ENCODE measurements around the gene NCAPD2. TPM values are rescaled to one million over a fixed set of nuclear protein-coding genes. Genes with fewer than 3 reads are reported as not detected.

Gene NCAPD2
- total and polyA plus RNA-seq, 8 donors, result 5.6 to 16.2 (median 8.5) TPM

DNA sequence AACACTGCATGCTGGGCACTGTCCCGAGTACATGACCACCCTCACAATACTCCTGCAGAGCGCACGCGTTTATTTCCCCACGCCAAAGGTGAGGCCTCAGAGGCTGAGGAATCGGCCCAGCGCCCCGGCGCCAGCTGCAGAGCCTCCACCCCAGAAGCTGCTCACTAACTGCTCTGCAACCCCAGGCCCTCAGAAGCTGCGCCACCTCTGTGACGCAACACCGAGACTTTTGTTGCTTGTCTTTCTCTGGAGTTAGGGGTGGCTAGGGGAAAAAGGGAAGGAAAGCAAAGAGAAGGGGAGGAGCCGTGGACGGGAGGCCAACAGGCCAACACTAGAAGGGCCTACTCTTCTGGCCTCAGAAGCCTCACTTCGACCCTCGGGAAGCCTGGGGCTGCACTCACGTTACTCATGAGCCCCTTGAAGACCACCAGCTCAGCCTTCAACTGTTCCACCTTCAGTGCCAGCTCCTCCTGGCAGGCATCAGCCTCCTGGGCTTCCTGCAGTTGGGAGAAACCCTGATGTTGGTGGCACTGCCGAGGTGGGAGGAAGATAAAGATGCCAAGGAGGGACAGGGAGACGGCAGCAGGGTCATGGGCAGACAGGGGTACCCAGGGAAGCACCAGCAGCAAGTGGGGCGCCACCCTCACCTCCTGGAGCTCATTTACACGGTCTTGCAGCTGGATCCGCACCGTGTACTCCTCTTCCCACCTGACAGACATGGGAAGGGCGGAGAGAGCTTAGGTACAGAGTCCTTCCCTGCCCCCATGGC is 56.6 kb downstream of the NCAPD2 start:
- intact Hi-C loops (cut with DNase I), result no loop called here
- TF ChIP-seq, protein P1, sequence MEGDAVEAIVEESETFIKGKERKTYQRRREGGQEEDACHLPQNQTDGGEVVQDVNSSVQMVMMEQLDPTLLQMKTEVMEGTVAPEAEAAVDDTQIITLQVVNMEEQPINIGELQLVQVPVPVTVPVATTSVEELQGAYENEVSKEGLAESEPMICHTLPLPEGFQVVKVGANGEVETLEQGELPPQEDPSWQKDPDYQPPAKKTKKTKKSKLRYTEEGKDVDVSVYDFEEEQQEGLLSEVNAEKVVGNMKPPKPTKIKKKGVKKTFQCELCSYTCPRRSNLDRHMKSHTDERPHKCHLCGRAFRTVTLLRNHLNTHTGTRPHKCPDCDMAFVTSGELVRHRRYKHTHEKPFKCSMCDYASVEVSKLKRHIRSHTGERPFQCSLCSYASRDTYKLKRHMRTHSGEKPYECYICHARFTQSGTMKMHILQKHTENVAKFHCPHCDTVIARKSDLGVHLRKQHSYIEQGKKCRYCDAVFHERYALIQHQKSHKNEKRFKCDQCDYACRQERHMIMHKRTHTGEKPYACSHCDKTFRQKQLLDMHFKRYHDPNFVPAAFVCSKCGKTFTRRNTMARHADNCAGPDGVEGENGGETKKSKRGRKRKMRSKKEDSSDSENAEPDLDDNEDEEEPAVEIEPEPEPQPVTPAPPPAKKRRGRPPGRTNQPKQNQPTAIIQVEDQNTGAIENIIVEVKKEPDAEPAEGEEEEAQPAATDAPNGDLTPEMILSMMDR (IDR thresholded peaks at IDR 0.05), result no peak
- WGBS, 2 donors, result 85 to 92% methylated on average over 22 to 24 of the region's 24 CpGs
- H3K27ac ChIP-seq, result peak overlapping the region in 2 of 4 donors; percentile 8 to 18
- FAIRE-seq, result no peak
- peak in 2 of 4 donors; percentile 13 to 24 for ATAC-seq
- H3K4me1 ChIP-seq, result peaks cover 0 to 17% (median 0%) of the 10 kb centered on the region in 3 donors
- H3K9me3 ChIP-seq, result no peaks in the 10 kb centered on the region
- no peaks in the 10 kb centered on the region for H3K27me3 ChIP-seq
- no peak for DNase-seq
- H3K36me3 ChIP-seq, result peaks cover 0 to 9% (median 0%) of the 10 kb centered on the region in 3 donors
- no peak overlapping the region for H3K4me3 ChIP-seq

DNA sequence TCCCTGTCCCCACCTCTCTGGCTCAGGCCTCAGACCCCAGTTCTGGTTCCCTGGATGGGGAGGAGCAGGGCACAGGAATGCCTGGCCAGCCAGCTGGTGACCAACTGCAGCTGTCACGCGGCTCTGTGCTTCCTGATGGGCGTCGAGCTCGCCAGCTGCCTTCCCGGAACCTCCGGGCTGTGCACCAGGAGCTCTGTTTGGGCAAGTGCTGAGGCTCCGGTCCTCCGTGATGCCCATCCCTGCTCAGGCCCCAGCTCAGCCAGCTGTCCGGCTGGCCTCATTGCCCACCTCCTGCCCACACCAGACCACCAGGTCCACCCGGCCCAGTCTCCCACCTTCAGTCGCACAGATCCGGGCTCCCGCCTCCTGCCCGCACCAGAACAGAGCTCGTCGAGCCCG is 57.2 kb downstream of the NCAPD2 start:
- WGBS, 2 donors, result 79 to 88% methylated on average over 16 to 18 of the region's 18 CpGs
- intact Hi-C loops (cut with DNase I), result no loop called here
- FAIRE-seq, result no peak
- Histone ChIP-seq H3K4me1 (peaks cover 0 to 17% (median 0%) of the 10 kb centered on the region in 3 donors), H3K4me3 (no peak overlapping the region), H3K9me3 (no peaks in the 10 kb centered on the region), H3K27me3 (no peaks in the 10 kb centered on the region), H3K36me3 (peaks cover 0 to 6% (median 0%) of the 10 kb centered on the region in 3 donors), H3K27ac (no peak overlapping the region)
- peak in 1 of 4 donors; percentile 15 for ATAC-seq
- TF ChIP-seq, protein P1 (IDR thresholded peaks at IDR 0.05), result no peak
- no peak for DNase-seq

DNA sequence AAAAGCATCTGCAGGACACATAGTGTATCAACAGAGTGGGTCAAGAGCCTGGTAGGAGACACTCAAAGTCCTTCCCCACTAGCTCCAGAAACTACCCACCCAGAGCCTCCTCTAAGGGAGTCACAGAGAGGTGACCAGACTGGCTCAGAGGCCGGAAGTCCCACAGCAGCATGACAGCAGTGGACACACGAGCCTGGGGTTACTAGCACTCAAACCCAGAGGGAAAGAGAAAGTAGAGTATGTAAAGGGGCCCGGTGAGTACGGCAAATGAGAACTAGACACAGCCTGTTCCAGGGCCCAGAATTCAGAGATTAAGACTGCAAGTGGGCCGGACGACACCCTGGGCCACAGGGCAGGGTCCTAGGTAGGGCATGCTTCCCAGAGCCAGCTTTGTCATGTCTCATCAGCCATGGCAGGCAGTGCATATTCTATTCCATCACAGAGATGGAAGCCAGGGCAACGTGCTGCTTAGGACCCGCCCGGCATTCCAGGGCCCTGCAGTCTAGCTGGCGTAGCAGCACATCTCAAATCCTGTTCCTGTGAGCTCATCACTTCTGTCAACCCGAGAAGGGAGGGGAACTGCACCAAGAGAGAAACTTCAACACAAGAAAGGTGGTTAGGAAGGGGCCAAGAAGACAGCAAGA is 57.7 kb downstream of the NCAPD2 start:
- H3K27ac ChIP-seq, result no peak overlapping the region
- DNase-seq (no peak), ATAC-seq (no peak), FAIRE-seq (no peak)
- TF ChIP-seq, protein P1 (IDR thresholded peaks at IDR 0.05), result no peak
- 77 to 78% methylated on average over 11 of the region's 11 CpGs for WGBS, 2 donors
- peaks cover 0 to 17% (median 0%) of the 10 kb centered on the region in 3 donors for H3K4me1 ChIP-seq
- intact Hi-C loops (cut with DNase I), result no loop called here
- H3K36me3 ChIP-seq, result peaks cover 0 to 4% (median 0%) of the 10 kb centered on the region in 3 donors
- no peaks in the 10 kb centered on the region for H3K9me3 ChIP-seq
- H3K27me3 ChIP-seq, result no peaks in the 10 kb centered on the region
- H3K4me3 ChIP-seq, result no peak overlapping the region

DNA sequence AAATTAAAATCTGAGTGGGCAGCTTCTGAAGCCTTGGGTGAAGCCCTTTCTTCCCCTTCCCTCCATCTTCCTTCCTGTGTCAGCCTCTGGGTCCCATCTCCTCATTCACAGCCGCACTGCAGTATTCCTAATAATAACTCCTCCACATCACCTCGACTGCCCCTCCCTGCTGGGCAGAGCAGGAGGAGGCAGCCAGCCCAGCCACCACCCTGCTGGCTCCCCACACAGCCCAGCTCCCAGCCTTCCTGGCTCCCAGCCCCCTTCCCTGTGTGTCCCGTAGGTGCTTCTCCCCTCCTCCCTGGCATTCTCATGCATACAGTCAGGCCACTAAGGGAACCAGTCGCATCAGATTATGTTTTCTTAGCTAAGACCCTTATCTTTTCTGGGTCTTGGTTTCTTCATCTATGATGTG is 58.2 kb downstream of the NCAPD2 start:
- Histone ChIP-seq H3K36me3 (peaks cover 0 to 4% (median 0%) of the 10 kb centered on the region in 3 donors), H3K4me3 (no peak overlapping the region), H3K9me3 (no peaks in the 10 kb centered on the region), H3K27me3 (no peaks in the 10 kb centered on the region), H3K4me1 (peaks cover 0 to 17% (median 0%) of the 10 kb centered on the region in 3 donors), H3K27ac (peak overlapping the region in 1 of 4 donors; percentile 47)
- FAIRE-seq (no peak), ATAC-seq (no peak), DNase-seq (no peak)
- whole genome bisulfite sequencing, 2 donors, result 54 to 60% methylated on average over 4 of the region's 4 CpGs
- TF ChIP-seq, protein P1 (IDR thresholded peaks at IDR 0.05), result no peak
- intact Hi-C loops (cut with DNase I), result no loop called here
